HK-2 (cell line): Measurements from ENCODE around the gene PINLYP.
A peak's percentile ranks its signal among the peaks of the same experiment; 100 is the strongest.
"Not testable (repeated sequence)": the region's sequence is repeated elsewhere in the genome, so short reads cannot be mapped to it uniquely, and the experiment has no call there.

ENCODE experiments used
- DNase-seq: peaks from one replicate; pipeline ENCODE4 v3.0.0-alpha.2; 2018; ENCODE audit not compliant: unreplicated experiment

PINLYP gene

GRCh38 chr19:43581467-43581866 is 5.9 kb downstream of the PINLYP start:
- no peak for DNase-seq

- no peak for DNase-seq
Observed at GRCh38 chr19:43582495-43582894, 6.9 kb downstream of the PINLYP start.

GRCh38 chr19:43584484-43584883 is 8.9 kb downstream of the PINLYP start:
- DNase-seq, result peak; percentile 32

GRCh38 chr19:43586346-43586745 is 10.7 kb downstream of the PINLYP start:
- no peak for DNase-seq

- DNase-seq, result not testable (repeated sequence)
Observed at GRCh38 chr19:43587029-43587428, 11.4 kb downstream of the PINLYP start.

GRCh38 chr19:43589277-43589676 is 13.7 kb downstream of the PINLYP start:
- no peak for DNase-seq

GRCh38 chr19:43589678-43590077 is 14.1 kb downstream of the PINLYP start:
- DNase-seq, result no peak

- DNase-seq, result no peak
Observed at GRCh38 chr19:43591904-43592772, 16.5 kb downstream of the PINLYP start.

GRCh38 chr19:43592800-43593350 is 17.3 kb downstream of the PINLYP start:
- DNase-seq, result no peak

GRCh38 chr19:43594081-43594697 is 18.6 kb downstream of the PINLYP start:
- no peak for DNase-seq

GRCh38 chr19:43594710-43595604 is 19.4 kb downstream of the PINLYP start:
- peak; percentile 71 for DNase-seq

GRCh38 chr19:43595605-43595998 is 20.0 kb downstream of the PINLYP start:
- DNase-seq, result no peak

GRCh38 chr19:43595999-43596841 is 20.6 kb downstream of the PINLYP start, which contains the start of the genes IRGQ and ZNF576:
Gene IRGQ (minus strand): TSS chr19:43596134. CDS start chr19:43595338, 796 bp downstream.
Gene ZNF576 (plus strand): TSS chr19:43596595. CDS start chr19:43597109, 514 bp downstream.
- DNase-seq, result peak; percentile 100

- peak; percentile 14 for DNase-seq
Observed at GRCh38 chr19:43596842-43597461, 21.4 kb downstream of the PINLYP start.

GRCh38 chr19:43597876-43598275 is 22.3 kb downstream of the PINLYP start:
- DNase-seq, result no peak

GRCh38 chr19:43598445-43599240 is 23.0 kb downstream of the PINLYP start:
- no peak for DNase-seq

- DNase-seq, result no peak
Observed at GRCh38 chr19:43599635-43600295, 24.2 kb downstream of the PINLYP start.

- not testable (repeated sequence) for DNase-seq
Observed at GRCh38 chr19:43600326-43600725, 24.7 kb downstream of the PINLYP start.
